Sciatic nerve (tissue), 2 donors: ENCODE results near the gene TMEM37. TPM values are rescaled to one million over a fixed set of nuclear protein-coding genes. Genes with fewer than 3 reads are reported as not detected.
A peak's percentile ranks its signal among the peaks of the same experiment; 100 is the strongest.

Experiments
- ATAC-seq: fragments of 200-7000 bp; cut with Tn5 transposase; one replicate; pipeline ENCODE4 v1.9.1; 2020; ENCODE audit warnings: mild to moderate bottlenecking, moderate library complexity
- DNase-seq: peaks from one replicate; pipeline ENCODE4 v3.0.0-alpha.2; 2020; ENCODE audit warnings: low spot score
- intact Hi-C: fragments of 100-400 bp; cut with DNase I; formaldehyde crosslinking; loops from one replicate; pipeline ENCODE4 v1.14.2; 2022
- total RNA-seq: library from RNA; stranded (reverse); fragmentation: NEBNext Ultra II Directional; extraction: Animal tissue kit (Norgen Biotek cat#: 25700); gene quantifications from one replicate; pipeline ENCODE4 v1.2.1, GENCODE V29; 2021
- donor health status: DM: no; HTN: no; CAD: no.
- donor health status: DM: no; HTN: no; CAD: no.

Gene TMEM37
- total RNA-seq, 1 donor from 2014 or later = 7.1 TPM

- intact Hi-C loops = no loop called here
- ATAC-seq (no peak), DNase-seq (no peak)
Measured at GRCh38 chr2:119442226-119442619, 10.6 kb downstream of the TMEM37 start.

DNA sequence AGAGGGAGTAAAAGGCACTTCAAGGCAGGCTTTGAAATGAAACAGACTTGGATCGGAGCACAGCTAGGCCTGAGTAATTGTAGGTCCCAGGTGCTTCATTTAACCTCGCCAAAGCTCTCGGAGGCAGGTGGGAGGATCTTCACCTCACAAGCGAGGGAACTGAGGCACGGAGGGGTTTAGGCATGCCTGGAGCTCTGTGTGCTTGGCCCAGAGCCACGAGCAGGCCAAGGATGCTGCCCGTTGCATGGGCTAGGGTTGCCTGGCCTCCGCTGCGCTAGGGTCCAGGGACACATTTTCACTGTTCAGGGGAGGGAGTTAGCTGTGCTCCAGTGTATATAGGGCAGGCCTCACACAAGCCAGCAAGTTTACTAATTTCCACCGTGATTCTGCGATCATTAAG is 11.2 kb downstream of the TMEM37 start:
- no peak for ATAC-seq
- intact Hi-C loops = no loop called here
- DNase-seq = no peak

DNA sequence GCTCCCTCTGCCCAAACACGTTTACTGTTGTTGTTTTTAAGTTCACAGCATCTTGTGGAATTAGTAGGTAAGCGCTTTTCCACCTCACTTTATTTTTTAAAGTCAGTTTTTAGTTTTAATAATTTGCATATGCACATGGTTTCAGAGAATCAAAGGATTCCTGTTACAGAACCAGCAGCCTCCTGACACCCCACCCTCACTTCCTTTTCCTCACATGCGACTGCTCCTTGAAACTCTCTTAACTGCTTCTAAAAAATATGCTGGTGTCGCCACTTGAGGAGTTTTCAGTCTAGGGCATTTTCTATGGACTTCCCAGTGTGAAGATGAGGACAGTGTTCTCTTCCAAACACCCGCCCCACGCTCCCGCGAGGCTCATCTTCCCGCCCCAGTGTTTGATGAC is 14.4 kb downstream of the TMEM37 start:
- no peak for ATAC-seq
- intact Hi-C loops = no loop called here
- DNase-seq = no peak

DNA sequence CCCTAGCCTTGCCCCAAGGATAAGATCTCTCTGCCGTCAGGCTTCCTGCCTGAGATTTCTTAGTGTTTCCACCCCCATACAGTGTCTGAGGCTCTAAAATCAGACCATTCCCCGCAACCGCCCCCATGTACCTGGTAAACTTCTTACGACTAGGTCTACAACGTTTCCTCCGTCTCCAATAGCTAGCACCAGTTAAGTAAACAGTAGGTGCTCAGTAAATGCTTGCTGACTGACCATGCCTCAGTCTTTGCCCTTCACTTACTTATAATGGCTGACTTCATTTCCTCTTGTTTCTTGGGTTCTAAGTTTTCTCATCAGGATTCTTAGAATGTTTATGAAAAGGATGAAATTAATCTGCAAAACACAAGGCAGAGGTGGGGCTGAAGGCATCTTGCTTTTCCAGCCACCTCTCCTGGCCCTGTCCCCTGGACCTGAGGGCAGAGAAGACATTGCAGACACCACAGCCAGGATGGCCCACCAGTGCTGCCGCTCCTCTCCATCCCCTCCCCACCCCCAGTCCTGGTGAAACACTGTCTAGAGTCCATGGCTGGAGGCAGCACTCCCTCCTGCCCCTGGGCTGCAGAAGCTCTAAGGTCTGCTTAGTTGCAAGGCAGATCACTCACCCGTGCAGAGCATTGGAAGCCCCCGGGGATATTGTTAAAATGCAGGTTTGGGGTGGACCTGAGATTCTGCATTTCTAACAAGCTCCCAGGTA is 16.9 kb downstream of the TMEM37 start:
- DNase-seq (no peak), ATAC-seq (no peak)

DNA sequence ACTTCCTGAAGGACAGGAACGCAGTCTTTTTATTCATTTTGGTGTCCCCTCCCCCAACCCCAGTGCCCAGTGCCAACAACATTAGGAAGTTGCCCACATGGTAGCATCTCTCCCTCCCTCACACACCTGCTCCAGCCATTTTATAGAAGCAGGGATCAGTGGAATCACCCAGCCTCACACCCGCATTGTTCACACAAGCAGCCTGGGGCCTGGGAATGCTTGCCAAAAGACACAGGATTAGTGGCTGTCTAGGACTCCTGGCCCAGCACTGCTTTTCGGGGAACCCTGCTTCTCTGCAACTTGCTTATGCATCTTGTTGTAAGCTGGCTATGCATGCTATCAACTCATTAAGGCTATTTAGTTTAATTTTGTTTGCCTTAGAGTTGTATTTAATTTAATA is 17.9 kb downstream of the TMEM37 start:
- DNase-seq (no peak), ATAC-seq (no peak)
- intact Hi-C loops = no loop called here

More for the DNA sequence above, 16.9 kb downstream of the TMEM37 start:
- intact Hi-C loops = no loop called here

- DNase-seq (no peak), ATAC-seq (no peak)
- intact Hi-C loops = no loop called here
Measured at GRCh38 chr2:119451336-119452050, 19.8 kb downstream of the TMEM37 start.

- DNase-seq (no peak), ATAC-seq (no peak)
- intact Hi-C loops = no loop called here
Measured at GRCh38 chr2:119453972-119454593, 22.4 kb downstream of the TMEM37 start.

DNA sequence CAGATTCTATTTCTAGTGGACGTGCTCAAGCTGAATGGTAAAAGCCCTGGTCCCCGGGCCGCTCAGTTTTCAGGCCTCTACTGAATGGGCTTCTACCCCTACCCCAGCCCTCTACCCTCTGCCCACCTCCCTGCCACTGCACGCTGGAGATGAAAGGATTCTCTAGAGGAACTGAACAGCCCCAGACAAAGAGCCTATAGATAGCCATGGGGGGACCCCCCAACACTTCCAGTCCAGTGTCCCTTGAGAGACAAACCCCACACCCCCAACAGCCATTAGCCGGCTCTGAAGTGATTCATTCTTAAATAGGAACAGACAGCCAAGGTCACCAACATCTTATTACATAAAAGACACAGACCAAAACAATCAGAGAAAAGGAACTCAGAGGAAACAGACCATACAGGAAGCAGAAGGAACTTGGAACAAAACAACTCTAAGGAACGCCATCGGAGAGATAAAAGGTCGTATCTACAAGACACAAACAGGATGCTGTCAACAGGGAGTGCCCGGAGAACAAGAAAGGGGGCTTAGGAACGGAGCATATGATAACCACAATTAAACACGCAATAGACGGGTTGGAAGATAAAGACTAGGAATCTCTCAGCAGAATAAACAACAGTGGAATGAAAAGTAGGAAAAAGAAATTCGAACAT is 23.5 kb downstream of the TMEM37 start:
- ATAC-seq (no peak), DNase-seq (no peak)
- intact Hi-C loops = no loop called here

DNA sequence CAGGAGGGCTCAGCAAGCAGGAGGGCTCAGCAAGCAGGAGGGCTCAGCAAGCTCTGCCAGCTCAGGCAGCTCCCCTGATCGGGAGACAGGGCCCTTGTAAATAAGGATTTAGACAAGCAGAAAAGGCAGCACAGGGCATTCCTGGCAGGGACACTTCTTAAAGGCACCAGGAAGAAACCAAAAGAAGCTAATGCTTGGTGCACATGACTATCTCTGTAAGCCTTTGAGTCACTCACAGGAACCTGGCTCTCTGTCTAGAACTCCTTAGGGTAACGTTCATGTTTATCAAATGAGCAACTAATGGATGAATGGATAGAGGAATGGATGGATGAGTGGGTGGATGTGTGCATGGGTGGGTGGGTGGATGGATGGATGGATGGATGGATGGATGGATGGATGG is 28.4 kb downstream of the TMEM37 start:
- ATAC-seq = no peak
- intact Hi-C loops = no loop called here
- DNase-seq = no peak

GRCh38 chr2:119461811-119462210 is 30.2 kb downstream of the TMEM37 start:
- intact Hi-C loops = no loop called here
- DNase-seq (no peak), ATAC-seq (no peak)

DNA sequence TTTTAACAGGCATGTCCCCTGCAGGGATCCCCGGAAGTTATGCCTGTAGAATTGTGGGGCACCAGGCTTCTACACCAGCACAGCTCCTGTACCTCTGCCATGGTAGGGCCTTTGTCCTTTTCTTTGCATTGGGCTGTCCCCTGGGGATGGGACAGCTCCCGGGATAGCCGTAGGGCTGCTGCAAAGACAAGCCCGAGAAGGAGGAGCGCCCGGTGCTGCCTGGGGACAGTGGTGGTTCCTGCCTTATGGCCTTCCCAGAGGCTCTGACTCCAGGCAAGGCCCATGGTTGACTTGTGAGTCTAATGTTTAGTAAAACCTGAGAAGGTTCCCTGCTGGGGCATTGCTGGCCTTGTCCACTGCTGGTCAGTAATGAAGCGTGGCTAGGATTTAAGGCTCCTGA is 30.9 kb downstream of the TMEM37 start:
- ATAC-seq (no peak), DNase-seq (no peak)
- intact Hi-C loops = no loop called here

DNA sequence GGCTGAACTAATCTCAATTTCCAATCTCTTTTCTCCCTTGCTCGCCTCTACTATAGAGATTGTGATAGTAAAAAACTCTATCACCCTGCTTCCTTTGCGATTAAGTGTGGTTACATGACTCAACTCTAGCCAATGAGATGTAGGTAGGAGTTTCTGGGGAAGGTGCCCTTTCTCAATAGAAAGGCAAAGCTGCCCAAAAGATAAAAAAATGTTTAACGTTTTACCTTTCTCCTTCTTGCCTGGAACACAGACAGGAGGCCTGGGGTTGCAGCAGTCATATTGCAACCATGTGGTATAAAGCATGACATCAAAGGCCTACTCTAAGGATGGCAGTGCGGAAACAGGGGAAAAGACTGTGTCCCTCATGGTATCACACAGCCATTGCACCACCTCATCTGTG is 31.5 kb downstream of the TMEM37 start:
- ATAC-seq (no peak), DNase-seq (no peak)
- intact Hi-C loops = no loop called here

GRCh38 chr2:119463990-119464389 is 32.3 kb downstream of the TMEM37 start:
- DNase-seq (no peak), ATAC-seq (no peak)
- intact Hi-C loops = no loop called here

- intact Hi-C loops = no loop called here
- ATAC-seq (peak; percentile 76), DNase-seq (no peak)
Measured at GRCh38 chr2:119464981-119465380, 33.3 kb downstream of the TMEM37 start.

- ATAC-seq = no peak
- intact Hi-C loops = no loop called here
- no peak for DNase-seq
Measured at GRCh38 chr2:119465687-119466086, 34.0 kb downstream of the TMEM37 start.

DNA sequence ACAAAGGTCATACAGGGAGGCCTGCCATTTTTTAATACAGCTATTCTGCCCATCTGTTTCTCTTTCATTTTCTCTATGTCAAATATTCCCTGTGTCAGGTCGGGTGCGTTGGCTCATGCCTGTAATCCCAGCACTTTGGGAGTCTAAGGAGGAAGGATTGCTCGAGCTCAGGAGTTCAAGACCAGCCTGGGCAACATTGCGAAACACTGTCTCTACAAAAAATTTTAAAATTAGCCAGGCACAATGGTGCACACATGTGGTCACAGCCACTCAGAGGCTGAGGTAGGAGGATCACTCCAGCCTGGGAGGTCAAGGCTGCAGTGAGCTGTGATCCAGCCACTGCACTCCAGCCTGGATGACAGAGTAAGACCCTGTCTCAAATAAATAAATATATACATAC is 34.7 kb downstream of the TMEM37 start:
- intact Hi-C loops = no loop called here
- ATAC-seq (no peak), DNase-seq (no peak)

- DNase-seq (no peak), ATAC-seq (no peak)
- intact Hi-C loops = no loop called here
Measured at GRCh38 chr2:119468154-119468955, 36.7 kb downstream of the TMEM37 start.

DNA sequence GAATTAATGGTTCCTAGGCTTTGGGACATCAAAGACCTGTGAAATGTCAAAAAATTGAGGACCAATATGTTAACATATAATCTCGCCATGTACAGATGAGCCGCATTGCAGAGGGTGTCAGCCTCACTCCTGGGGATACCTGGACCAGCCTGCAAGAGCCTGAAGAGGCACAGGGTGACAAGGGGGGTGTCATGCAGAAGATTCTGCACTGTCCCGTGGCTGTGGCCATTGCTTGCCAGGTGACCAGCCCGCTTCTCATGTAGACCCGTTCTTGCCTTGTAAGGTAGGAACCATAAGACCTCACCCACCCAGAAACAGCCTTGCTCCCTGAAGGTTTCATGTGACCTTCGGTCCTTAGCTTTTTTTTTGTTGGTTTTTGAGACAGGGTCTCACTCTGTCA is 37.5 kb downstream of the TMEM37 start:
- intact Hi-C loops = no loop called here
- no peak for DNase-seq
- no peak for ATAC-seq

GRCh38 chr2:119469661-119470297 is 38.1 kb downstream of the TMEM37 start:
- ATAC-seq = no peak
- intact Hi-C loops = loop anchor here (10.0 kb wide), 1 partner anchor 595 kb away; no protein-coding TSS in a partner anchor

More at GRCh38 chr2:119469661-119470297, 38.1 kb downstream of the TMEM37 start:
- no peak for DNase-seq
